ENCODE measurements around the gene ADGRV1. TPM values are rescaled to one million over a fixed set of nuclear protein-coding genes. Genes with fewer than 3 reads are reported as not detected.

ADGRV1 gene
- polyA plus RNA-seq, 1 of the 3 experiments (the other 2 are of a cell fraction), result 0.23 TPM

- Histone ChIP-seq H3K27ac (ENCODE audit: low read depth in 2 of 2, low read length in 1 of 2) (no peak overlapping the region), H3K36me3 (replicated peaks in 1 of 2; ENCODE audit: control insufficient read depth in 1 of 2, insufficient read depth in 2 of 2, low read length in 1 of 2) (no peaks in the 10 kb centered on the region), H3K79me2 (ENCODE audit: insufficient read depth) (no peaks in the 10 kb centered on the region), H3K27me3 (ENCODE audit: insufficient read depth) (no peaks in the 10 kb centered on the region), H3K9me3 (no peaks in the 10 kb centered on the region), H3K9ac (no peak overlapping the region), H3K4me1 (ENCODE audit: control insufficient read depth in 1 of 2, insufficient read depth in 2 of 2, low read depth in 1 of 2, low read length in 1 of 2) (peaks cover 0 to 2% of the 10 kb centered on the region in 2 experiments; a peak in 2 of 4 replicates), H4K20me1 (ENCODE audit: insufficient read depth) (no peaks in the 10 kb centered on the region), H3K4me3 (ENCODE audit: low read depth in 2 of 2, low read length in 1 of 2) (no peak overlapping the region), H3K9me2 (no peaks in the 10 kb centered on the region), H3K4me2 (no peak overlapping the region), H3F3A (replicated peaks; ENCODE audit: insufficient read depth) (no peaks in the 10 kb centered on the region), H2AFZ (ENCODE audit: low read depth) (no peak overlapping the region; the same call in 1 of the 2 replicates)
- WGBS (ENCODE audit: low lambda C conversion rate), result 44% methylated on average over 5 of the region's 5 CpGs
- ChIA-PET CTCF (interaction anchor here (1.1 to 1.4 kb wide), 3 partner anchors 8 to 384 kb away, joined by 3 to 5 read pairs (median 3); no protein-coding TSS in a partner anchor), POLR2A (no interaction called here)
- TF ChIP-seq RFX5 (IDR thresholded peaks at IDR 0.05; ENCODE audit: low read length) (no peak), EP300 (IDR thresholded peaks at IDR 0.05; ENCODE audit: borderline replicate concordance in 1 of 2, low read depth in 1 of 2, low read length in 1 of 2) (no peak), POLR2AphosphoS5 (IDR thresholded peaks at IDR 0.05; ENCODE audit: low read depth, low read length) (no peak), TAF1 (IDR thresholded peaks at IDR 0.05; ENCODE audit: borderline replicate concordance, low read depth, low read length) (no peak), PBX3 (IDR thresholded peaks at IDR 0.05) (no peak), SMC3 (IDR thresholded peaks at IDR 0.05; ENCODE audit: low read depth, low read length) (no peak), FOXM1 (IDR thresholded peaks at IDR 0.05; ENCODE audit: low read depth) (no peak), MAX (IDR thresholded peaks at IDR 0.05; ENCODE audit: low read depth) (no peak), MXI1 (IDR thresholded peaks at IDR 0.05; ENCODE audit: low read depth, low read length) (no peak), ELF1 (IDR thresholded peaks at IDR 0.05) (no peak), NFIC (IDR thresholded peaks at IDR 0.05; ENCODE audit: borderline replicate concordance) (no peak), YY1 (IDR thresholded peaks at IDR 0.05; ENCODE audit: low read depth) (no peak), JUND (IDR thresholded peaks at IDR 0.05) (no peak), RXRA (IDR thresholded peaks at IDR 0.05; ENCODE audit: borderline replicate concordance, low read depth) (no peak)
- no peak for DNase-seq
Measured at GRCh38 chr5:90548069-90548593, 10.5 kb upstream of the ADGRV1 start.

GRCh38 chr5:90549223-90549622, 9.4 kb upstream of the ADGRV1 start:
- no peak overlapping the region for H3K9ac ChIP-seq
- no peaks in the 10 kb centered on the region for H3K9me2 ChIP-seq
- H3K27me3 ChIP-seq (ENCODE audit: insufficient read depth), result no peaks in the 10 kb centered on the region
- peaks cover 0 to 2% of the 10 kb centered on the region in 2 experiments; a peak in 2 of 4 replicates for H3K4me1 ChIP-seq (ENCODE audit: control insufficient read depth in 1 of 2, insufficient read depth in 2 of 2, low read depth in 1 of 2, low read length in 1 of 2)
- no peak overlapping the region for H2AFZ ChIP-seq (ENCODE audit: low read depth)
- POLR2A ChIA-PET, result no interaction called here
- H3K36me3 ChIP-seq (replicated peaks in 1 of 2; ENCODE audit: control insufficient read depth in 1 of 2, insufficient read depth in 2 of 2, low read length in 1 of 2), result no peaks in the 10 kb centered on the region
- H3K4me3 ChIP-seq (ENCODE audit: low read depth in 2 of 2, low read length in 1 of 2), result no peak overlapping the region
- H4K20me1 ChIP-seq (ENCODE audit: insufficient read depth), result no peaks in the 10 kb centered on the region
- DNase-seq, result no peak
- H3K4me2 ChIP-seq, result no peak overlapping the region
- H3K79me2 ChIP-seq (ENCODE audit: insufficient read depth), result no peaks in the 10 kb centered on the region
- CTCF ChIA-PET, result no interaction called here
- no peaks in the 10 kb centered on the region for H3F3A ChIP-seq (replicated peaks; ENCODE audit: insufficient read depth)
- H3K27ac ChIP-seq (ENCODE audit: low read depth in 2 of 2, low read length in 1 of 2), result no peak overlapping the region
- no peaks in the 10 kb centered on the region for H3K9me3 ChIP-seq
- TF ChIP-seq FOXM1 (IDR thresholded peaks at IDR 0.05; ENCODE audit: low read depth), result no peak
- no peak for TF ChIP-seq TEAD4 (IDR thresholded peaks at IDR 0.05; ENCODE audit: borderline replicate concordance, insufficient read depth)
- TF ChIP-seq EP300 (IDR thresholded peaks at IDR 0.05; ENCODE audit: borderline replicate concordance in 1 of 2, low read depth in 1 of 2, low read length in 1 of 2), result no peak
- no peak for TF ChIP-seq PBX3 (IDR thresholded peaks at IDR 0.05)
- no peak for TF ChIP-seq IRF3 (IDR thresholded peaks at IDR 0.05; ENCODE audit: low read depth, low read length)
- TF ChIP-seq GATA2 (CRISPR knock-in tag; IDR thresholded peaks at IDR 0.05), result no peak
- no peak for TF ChIP-seq CTCF (IDR thresholded peaks at IDR 0.05)
- no peak for TF ChIP-seq MAX (IDR thresholded peaks at IDR 0.05; ENCODE audit: low read depth)
- no peak for TF ChIP-seq NRF1 (IDR thresholded peaks at IDR 0.05; ENCODE audit: low read depth, low read length)
- no peak for TF ChIP-seq ZBTB33 (IDR thresholded peaks at IDR 0.05; ENCODE audit: borderline replicate concordance, low read depth)
- TF ChIP-seq SMC3 (IDR thresholded peaks at IDR 0.05; ENCODE audit: low read depth, low read length), result no peak
- no peak for TF ChIP-seq FOXJ3 (CRISPR knock-in tag; IDR thresholded peaks at IDR 0.05)

All from SK-N-SH (cell line).